ENCODE results near the gene IL18R1. TPM values are rescaled to one million over a fixed set of nuclear protein-coding genes. Genes with fewer than 3 reads are reported as not detected.

Gene IL18R1
- total RNA-seq, 6 experiments from 2014 or later: 5.5 to 11.2 (median 8.1) TPM

DNA sequence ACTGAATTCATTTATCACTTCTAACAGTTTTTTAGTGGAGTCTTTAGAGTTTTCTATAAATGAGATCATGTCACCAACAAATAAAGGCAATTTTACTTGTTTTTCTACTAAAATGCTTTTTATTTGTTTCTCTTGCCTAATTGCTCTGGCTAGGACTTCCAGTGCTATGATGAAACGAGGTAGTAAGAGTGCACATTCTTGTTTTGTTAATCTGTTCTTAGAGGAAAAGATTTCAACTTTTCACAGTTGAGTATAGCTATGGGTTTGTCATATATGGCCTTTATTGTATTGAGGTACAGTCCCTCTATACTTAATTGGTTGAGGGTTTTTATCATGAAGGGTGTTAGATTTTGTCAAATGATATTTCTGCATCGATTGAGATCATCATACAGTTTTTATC is 73.0 kb downstream of the IL18R1 start:
- Histone ChIP-seq H3K27me3 (no peaks in the 10 kb centered on the region), H3K27ac (no peak overlapping the region), H3K9me3 (no peaks in the 10 kb centered on the region), H3K36me3 (no peaks in the 10 kb centered on the region), H3K4me3 (no peak overlapping the region), H3K4me1 (no peaks in the 10 kb centered on the region)
- 25% methylated on average over 2 of the region's 2 CpGs for WGBS (ENCODE audit: insufficient coverage, low coverage, low lambda C conversion rate, missing lambda C conversion rate)
- intact Hi-C loops (cut with DNase I): no loop called here
- ATAC-seq: no peak
- no peak for TF ChIP-seq POLR2A (IDR thresholded peaks at IDR 0.05)
- TF ChIP-seq CTCF (IDR thresholded peaks at IDR 0.05): no peak
- no peak for DNase-seq

DNA sequence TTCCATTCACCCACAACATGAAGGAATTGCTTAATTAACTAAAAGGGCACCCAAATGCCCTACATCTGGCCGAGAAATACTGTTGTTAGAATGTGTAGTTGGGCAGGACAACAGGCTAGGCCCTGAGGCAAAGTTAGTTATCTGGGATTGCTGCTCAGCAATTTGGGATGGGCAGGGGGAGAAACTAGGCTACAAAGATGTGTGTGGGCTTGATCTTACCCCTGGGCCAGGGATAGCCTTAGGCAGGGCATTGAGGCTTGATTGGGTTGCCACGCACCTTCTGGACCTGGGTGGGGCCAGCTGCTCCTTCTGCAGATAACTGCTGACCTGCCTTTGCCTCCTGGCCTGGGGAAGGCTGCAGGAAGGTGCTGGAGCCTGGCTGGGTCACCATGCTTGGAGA is 76.8 kb downstream of the IL18R1 start:
- Histone ChIP-seq H3K27me3 (no peaks in the 10 kb centered on the region), H3K27ac (no peak overlapping the region), H3K36me3 (no peaks in the 10 kb centered on the region), H3K9me3 (no peaks in the 10 kb centered on the region), H3K4me1 (no peaks in the 10 kb centered on the region), H3K4me3 (no peak overlapping the region)
- ATAC-seq (no peak), DNase-seq (no peak)
- TF ChIP-seq CTCF (IDR thresholded peaks at IDR 0.05) (no peak), POLR2A (IDR thresholded peaks at IDR 0.05) (no peak)
- intact Hi-C loops (cut with DNase I): no loop called here
- 80% methylated on average over 2 of the region's 2 CpGs for WGBS (ENCODE audit: insufficient coverage, low coverage, low lambda C conversion rate, missing lambda C conversion rate)

DNA sequence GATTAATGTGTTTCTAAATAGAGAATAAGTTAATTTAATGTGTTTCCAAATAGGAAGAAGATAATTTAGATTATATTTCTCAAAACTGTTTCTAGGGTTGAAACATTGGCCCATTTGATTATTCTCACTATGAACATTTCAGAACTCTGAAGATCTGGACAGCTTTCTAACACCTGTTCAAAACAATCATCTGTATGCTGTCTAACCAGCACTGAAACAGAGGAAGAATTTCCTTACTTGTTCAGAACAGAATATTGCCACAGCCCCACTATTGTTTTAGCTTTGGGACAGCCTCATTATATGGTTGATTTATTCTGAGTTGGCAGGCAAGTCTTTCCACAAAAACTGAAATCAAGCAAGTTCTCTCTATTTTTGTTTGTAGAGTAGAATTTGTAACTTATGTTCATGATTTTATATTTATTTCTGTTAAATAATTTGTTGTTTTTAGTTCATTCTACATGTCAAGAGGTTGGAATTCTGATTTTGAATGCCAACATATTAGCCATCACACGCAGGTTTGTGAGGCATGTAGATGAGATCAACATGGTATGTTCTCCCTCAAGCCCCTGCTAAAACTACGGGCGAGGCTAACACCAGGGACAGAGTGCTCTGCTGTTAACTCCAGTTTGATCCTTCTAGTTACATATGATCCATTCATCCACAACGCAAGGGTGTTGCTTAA is 78.5 kb downstream of the IL18R1 start:
- no peaks in the 10 kb centered on the region for H3K27me3 ChIP-seq
- TF ChIP-seq POLR2A (IDR thresholded peaks at IDR 0.05) (no peak), CTCF (IDR thresholded peaks at IDR 0.05) (no peak)
- H3K36me3 ChIP-seq: no peaks in the 10 kb centered on the region
- no peak for ATAC-seq
- no peaks in the 10 kb centered on the region for H3K4me1 ChIP-seq
- no peak for DNase-seq
- H3K27ac ChIP-seq: no peak overlapping the region
- intact Hi-C loops (cut with DNase I): no loop called here
- no peak overlapping the region for H3K4me3 ChIP-seq
- H3K9me3 ChIP-seq: no peaks in the 10 kb centered on the region
- 94% methylated on average over 3 of the region's 4 CpGs for WGBS (ENCODE audit: insufficient coverage, low coverage, low lambda C conversion rate, missing lambda C conversion rate)

DNA sequence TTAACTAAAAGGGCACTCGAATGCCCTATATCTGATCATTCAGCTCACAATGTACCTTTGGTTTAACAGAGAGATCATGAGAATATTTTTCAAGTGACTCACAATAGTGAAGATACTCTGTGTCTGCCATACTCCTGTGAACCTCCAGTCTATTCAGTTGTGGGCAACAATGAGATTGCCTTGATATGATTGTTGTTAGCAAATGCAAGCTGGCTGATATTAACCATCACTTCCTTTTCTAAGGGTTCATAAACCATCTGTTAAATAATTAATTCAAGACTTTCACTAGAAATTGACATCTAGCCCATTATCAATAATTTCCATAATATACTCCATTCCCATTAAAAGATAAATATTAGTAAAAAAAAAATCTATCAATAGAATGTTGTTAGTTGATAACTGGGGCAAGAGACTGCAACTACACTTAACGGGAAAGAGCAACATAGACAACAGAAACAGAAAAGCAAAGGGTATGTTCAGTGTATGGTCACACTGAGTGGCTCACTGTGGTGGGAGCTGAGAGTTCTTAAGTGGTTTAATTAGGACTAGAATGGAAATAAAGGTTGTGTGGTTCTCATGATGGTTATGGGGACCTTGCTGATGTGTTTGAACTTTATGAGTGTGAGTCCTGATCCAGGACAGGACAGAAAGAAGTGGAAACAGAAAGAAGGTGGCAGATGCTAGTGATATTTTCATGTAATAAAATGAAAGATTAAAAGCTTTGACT is 79.2 kb downstream of the IL18R1 start:
- ATAC-seq: no peak
- Histone ChIP-seq H3K27ac (no peak overlapping the region), H3K4me3 (no peak overlapping the region), H3K9me3 (no peaks in the 10 kb centered on the region), H3K36me3 (no peaks in the 10 kb centered on the region), H3K4me1 (no peaks in the 10 kb centered on the region), H3K27me3 (no peaks in the 10 kb centered on the region)
- DNase-seq: no peak
- TF ChIP-seq POLR2A (IDR thresholded peaks at IDR 0.05): no peak
- TF ChIP-seq CTCF (IDR thresholded peaks at IDR 0.05): no peak
- 75% methylated on average over 2 of the region's 2 CpGs for WGBS (ENCODE audit: insufficient coverage, low coverage, low lambda C conversion rate, missing lambda C conversion rate)
- intact Hi-C loops (cut with DNase I): no loop called here
